Mammary epithelial cell (primary cell): ENCODE measurements around the gene SNRPF.

Source experiments
- EZH2 ChIP-seq: IDR thresholded peaks from 2 replicates; pipeline ENCODE4 v1.6.1; 2012; ENCODE audit warnings: low read length, inconsistent platforms, borderline replicate concordance
- TF ChIP-seq, protein P1 (sequence below), 2 donors: IDR thresholded peaks in 1 of 2; conservative IDR thresholded peaks in 1 of 2; 2 replicates each; pipeline ENCODE4 v1.5.1; 2011 to 2012; ENCODE audit warnings: inconsistent platforms in 2 of 2, low read length in 2 of 2, mild to moderate bottlenecking in 2 of 2, control low read depth in 1 of 2, low read depth in 1 of 2; ENCODE audit not compliant: insufficient read depth in 1 of 2; ENCODE audit errors: extremely low read depth in 1 of 2

DNA sequence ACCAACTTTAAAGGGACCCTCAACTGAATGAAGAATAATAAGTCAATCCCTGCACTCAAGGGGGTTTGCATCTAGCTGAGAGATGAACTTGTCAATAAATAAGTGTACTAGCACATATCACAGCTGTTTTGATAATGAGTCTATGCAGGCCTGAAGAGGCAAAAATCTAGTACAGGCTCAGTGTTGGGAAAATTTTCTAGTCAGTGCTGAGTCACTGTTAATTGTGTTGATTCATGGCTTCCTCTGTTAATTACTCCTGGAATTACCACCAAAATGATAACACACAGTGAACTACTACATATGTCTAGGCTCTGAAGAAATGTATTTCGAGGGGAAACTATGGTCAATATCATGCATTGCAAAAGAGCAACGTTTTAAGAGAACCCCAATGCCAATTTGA is 18.9 kb downstream of the SNRPF start:
- TF ChIP-seq, protein P1, sequence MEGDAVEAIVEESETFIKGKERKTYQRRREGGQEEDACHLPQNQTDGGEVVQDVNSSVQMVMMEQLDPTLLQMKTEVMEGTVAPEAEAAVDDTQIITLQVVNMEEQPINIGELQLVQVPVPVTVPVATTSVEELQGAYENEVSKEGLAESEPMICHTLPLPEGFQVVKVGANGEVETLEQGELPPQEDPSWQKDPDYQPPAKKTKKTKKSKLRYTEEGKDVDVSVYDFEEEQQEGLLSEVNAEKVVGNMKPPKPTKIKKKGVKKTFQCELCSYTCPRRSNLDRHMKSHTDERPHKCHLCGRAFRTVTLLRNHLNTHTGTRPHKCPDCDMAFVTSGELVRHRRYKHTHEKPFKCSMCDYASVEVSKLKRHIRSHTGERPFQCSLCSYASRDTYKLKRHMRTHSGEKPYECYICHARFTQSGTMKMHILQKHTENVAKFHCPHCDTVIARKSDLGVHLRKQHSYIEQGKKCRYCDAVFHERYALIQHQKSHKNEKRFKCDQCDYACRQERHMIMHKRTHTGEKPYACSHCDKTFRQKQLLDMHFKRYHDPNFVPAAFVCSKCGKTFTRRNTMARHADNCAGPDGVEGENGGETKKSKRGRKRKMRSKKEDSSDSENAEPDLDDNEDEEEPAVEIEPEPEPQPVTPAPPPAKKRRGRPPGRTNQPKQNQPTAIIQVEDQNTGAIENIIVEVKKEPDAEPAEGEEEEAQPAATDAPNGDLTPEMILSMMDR (conservative IDR thresholded peaks at IDR 0.05 in 1 of 2, IDR thresholded peaks at IDR 0.05 in 1 of 2; ENCODE audit: extremely low read depth in 1 of 2, insufficient read depth in 1 of 2, low read depth in 1 of 2, low read length in 2 of 2) = no peak
- no peak for TF ChIP-seq EZH2
